ENCODE data around the gene ZNF521.

The ZNF521 gene

GRCh38 chr18:25335062-25335461 is 16.9 kb downstream of the ZNF521 start:
- DNase-seq = no peak

GRCh38 chr18:25334588-25334987 is 17.4 kb downstream of the ZNF521 start:
- no peak for DNase-seq

- DNase-seq = no peak
These were observed 20.0 kb downstream of the ZNF521 start for GRCh38 chr18:25332002-25332401.

- DNase-seq = no peak
These were observed 22.2 kb downstream of the ZNF521 start for GRCh38 chr18:25329783-25330182.

GRCh38 chr18:25327584-25327983 is 24.4 kb downstream of the ZNF521 start:
- DNase-seq = no peak

- no peak for DNase-seq
These were observed 25.5 kb downstream of the ZNF521 start for GRCh38 chr18:25326361-25326952.

GRCh38 chr18:25322806-25323205 is 29.2 kb downstream of the ZNF521 start:
- DNase-seq = no peak

- DNase-seq = no peak
These were observed 35.5 kb downstream of the ZNF521 start for GRCh38 chr18:25316381-25317018.

GRCh38 chr18:25314838-25315190 is 37.2 kb downstream of the ZNF521 start:
- DNase-seq = no peak

- DNase-seq = no peak
These were observed 37.7 kb downstream of the ZNF521 start for GRCh38 chr18:25314151-25314837.

- no peak for DNase-seq
These were observed 38.7 kb downstream of the ZNF521 start for GRCh38 chr18:25313268-25313667.

- peak; percentile 13 for DNase-seq
These were observed 41.9 kb downstream of the ZNF521 start for GRCh38 chr18:25310045-25310444.

- no peak for DNase-seq
These were observed 43.6 kb downstream of the ZNF521 start for GRCh38 chr18:25308381-25308780.

- DNase-seq = no peak
These were observed 44.8 kb downstream of the ZNF521 start for GRCh38 chr18:25307192-25307591.

GRCh38 chr18:25306671-25307070 is 45.3 kb downstream of the ZNF521 start:
- DNase-seq = no peak

- DNase-seq = no peak
These were observed 46.4 kb downstream of the ZNF521 start for GRCh38 chr18:25305584-25305983.

- DNase-seq = no peak
These were observed 51.5 kb downstream of the ZNF521 start for GRCh38 chr18:25300492-25300891.

- no peak for DNase-seq
These were observed 52.3 kb downstream of the ZNF521 start for GRCh38 chr18:25299426-25300300.

- no peak for DNase-seq
These were observed 53.1 kb downstream of the ZNF521 start for GRCh38 chr18:25298853-25299274.

- no peak for DNase-seq
These were observed 56.3 kb downstream of the ZNF521 start for GRCh38 chr18:25295624-25296138.

GRCh38 chr18:25291150-25291549 is 60.8 kb downstream of the ZNF521 start:
- DNase-seq = no peak

GRCh38 chr18:25289001-25289631 is 62.9 kb downstream of the ZNF521 start:
- no peak for DNase-seq

All from DMS 273 treated with DMSO at 0.1 percent for 48 hours (cell line).